AG10803 (cell line): Measurements from ENCODE around the gene COMMD10.

Source experiments
- DNase-seq: peaks from one replicate; pipeline ENCODE4 v3.0.0; 2010; ENCODE audit warnings: low read depth
- H3K4me3 ChIP-seq: 2 replicates; pipeline ENCODE4 v1.5.1; 2011; ENCODE audit warnings: mild to moderate bottlenecking, low read length, control low read depth
- TF ChIP-seq, protein P1 (sequence below): conservative IDR thresholded peaks from 2 replicates; pipeline ENCODE4 v1.5.1; 2011; ENCODE audit warnings: mild to moderate bottlenecking, low read length, control low read depth, inconsistent platforms

Gene COMMD10

DNA sequence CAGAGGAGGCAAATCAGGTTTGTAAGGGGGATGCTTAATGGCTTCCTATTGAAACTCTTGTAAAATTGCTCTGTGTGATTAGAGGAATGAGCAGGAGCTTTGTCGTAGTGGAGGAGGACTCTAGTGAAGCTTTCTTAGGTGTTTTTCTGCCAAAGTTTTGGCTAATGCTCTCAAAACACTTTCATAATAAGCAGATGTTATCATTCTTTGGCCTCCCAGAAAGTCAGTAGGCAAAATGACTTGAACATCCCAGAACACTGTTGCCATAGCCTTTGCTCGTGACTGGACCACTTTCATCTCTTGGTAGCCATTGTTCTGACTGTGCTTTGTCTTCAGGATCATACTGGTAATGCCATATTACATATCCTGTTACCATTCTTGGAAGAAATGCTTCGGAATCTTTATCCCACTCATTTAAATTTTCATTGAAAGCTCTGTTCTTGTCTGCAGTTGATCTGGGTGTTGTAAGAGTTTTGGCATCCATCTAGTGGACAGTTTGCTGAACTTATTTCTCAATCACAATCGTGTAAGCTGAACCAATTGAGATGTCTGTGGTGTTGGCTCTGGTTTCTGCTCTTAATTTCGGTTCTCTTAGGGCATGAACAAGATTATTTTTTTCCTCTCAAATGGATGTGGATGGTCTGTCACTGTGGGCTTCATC, 187.6 kb downstream of the COMMD10 start:
- peak; percentile 83 for DNase-seq
- no peak overlapping the region for H3K4me3 ChIP-seq
- TF ChIP-seq, protein P1, sequence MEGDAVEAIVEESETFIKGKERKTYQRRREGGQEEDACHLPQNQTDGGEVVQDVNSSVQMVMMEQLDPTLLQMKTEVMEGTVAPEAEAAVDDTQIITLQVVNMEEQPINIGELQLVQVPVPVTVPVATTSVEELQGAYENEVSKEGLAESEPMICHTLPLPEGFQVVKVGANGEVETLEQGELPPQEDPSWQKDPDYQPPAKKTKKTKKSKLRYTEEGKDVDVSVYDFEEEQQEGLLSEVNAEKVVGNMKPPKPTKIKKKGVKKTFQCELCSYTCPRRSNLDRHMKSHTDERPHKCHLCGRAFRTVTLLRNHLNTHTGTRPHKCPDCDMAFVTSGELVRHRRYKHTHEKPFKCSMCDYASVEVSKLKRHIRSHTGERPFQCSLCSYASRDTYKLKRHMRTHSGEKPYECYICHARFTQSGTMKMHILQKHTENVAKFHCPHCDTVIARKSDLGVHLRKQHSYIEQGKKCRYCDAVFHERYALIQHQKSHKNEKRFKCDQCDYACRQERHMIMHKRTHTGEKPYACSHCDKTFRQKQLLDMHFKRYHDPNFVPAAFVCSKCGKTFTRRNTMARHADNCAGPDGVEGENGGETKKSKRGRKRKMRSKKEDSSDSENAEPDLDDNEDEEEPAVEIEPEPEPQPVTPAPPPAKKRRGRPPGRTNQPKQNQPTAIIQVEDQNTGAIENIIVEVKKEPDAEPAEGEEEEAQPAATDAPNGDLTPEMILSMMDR, result peak; percentile 36

DNA sequence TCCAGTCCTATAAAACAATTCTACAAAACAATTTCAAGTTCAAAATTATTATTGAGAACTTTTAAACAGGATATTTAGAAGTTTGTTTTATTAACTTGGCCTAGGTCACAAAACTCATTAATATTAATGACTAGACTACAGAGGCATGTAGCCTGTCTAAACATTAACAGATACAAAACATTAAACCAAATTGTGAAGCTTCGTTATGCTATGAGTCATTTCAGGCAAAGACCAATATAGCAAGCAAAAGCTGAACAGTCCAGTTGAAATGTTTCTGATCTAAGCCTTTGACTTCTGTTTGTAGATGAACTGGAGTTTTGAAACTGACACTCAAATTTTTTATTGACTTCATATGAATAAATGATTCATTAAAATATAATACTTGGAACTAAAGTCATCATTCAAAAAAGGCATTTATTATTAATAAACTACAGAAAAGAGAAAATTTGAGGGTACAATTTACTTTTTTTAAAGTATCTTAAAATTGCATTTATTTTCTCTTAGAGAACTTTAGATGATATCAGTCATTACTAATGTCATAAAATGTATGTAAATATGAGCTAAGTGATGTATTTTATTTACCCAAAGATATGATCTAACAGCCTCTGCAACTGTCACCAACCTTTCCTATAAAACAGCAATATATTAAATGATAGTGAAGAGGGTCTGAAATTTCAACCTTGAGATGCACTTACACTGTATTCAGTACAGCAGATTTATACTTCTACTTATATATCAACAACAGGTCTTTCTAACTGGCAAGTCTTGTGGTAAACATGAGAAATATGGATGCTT, 188.8 kb downstream of the COMMD10 start:
- TF ChIP-seq, protein P1, result no peak
- DNase-seq, result peak; percentile 23

DNA sequence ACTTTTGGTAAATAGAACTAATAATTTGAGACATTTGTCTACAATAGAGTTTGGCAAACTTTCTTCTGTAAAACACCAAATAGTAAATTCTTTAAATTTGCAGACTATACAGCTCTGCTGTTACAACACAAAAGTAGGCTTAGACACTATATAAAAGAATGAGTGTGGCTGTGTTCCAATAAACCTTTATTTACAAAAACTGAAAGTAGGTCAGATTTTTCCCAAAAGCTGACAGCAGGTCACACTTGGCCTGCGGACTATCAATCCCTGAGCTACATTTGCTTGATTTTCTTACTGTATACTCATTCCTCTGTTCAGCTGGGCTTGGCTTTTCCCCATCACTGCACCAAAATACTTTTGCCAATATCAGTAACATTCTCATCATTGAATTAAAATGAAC, 189.4 kb downstream of the COMMD10 start:
- DNase-seq, result no peak
- H3K4me3 ChIP-seq, result no peak overlapping the region
- TF ChIP-seq, protein P1, result no peak

More for the DNA sequence above, 188.8 kb downstream of the COMMD10 start:
- H3K4me3 ChIP-seq, result no peak overlapping the region

DNA sequence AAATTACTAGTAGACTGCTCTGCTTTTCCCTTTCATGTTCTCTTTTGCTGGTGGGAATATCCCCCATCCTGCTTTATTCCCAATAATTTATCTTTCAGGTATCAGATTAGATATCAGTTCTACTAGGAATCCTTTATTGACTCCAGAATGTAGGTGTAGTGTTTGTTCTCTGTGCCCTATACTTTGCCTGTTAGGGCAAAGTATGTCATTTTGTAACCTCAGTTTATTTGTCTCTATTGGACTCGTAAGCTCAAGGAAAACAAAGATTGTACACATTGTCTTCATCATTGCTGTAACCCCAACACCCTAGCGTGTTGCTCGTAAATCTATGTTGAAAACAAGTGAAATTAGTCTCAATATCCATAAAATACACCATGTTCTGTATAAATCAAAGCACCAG, 190.5 kb downstream of the COMMD10 start:
- H3K4me3 ChIP-seq, result no peak overlapping the region
- TF ChIP-seq, protein P1, result no peak
- no peak for DNase-seq

DNA sequence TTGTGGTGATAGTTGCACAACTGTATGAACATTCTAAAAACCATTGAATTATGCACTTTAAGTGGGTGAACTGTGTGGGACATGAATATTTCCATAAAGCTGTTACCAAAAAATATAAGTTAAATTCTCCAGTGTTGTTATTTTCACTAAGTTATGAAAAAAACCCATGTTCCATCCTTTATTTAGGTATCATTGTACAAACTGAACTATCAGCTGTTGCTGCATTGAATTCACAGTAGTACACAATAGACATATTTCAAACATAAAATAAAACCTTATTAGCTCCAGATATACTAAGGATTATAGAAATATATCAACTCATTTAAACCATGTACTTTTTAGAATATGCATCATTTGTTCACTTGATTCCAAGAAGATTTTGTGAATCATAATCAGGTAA, 192.1 kb downstream of the COMMD10 start:
- TF ChIP-seq, protein P1, result no peak
- no peak for DNase-seq
- no peak overlapping the region for H3K4me3 ChIP-seq

DNA sequence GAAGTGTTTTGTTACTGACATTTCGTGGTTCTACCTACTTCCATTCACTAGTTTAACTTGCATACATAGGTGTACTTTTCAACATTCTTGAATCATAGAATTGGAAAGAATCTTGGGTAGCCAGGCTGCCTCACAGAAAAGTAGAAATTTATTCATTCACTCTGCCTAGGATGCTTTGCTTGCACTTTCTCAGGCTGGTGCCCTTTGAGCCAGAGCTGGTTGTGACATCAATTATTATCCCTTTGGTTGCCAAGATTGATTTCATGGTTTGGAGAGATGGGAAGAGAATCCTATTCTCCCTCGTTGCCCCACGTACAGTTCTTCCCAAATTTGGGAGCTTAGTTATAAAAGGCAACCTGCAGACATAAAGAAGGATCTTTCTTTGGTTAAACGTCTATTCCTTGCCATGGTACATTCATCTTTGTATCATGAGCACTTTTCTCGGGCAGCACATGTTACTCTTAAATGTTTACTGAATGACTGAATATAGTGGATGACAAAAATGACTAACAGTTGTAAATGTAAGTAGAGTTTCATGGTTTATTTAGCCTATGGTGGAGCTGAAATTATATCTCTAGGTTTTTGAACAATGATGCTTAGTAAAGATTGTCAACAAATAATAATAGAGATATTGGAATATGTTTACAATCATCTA, 195.5 kb downstream of the COMMD10 start:
- H3K4me3 ChIP-seq, result no peak overlapping the region
- TF ChIP-seq, protein P1, result no peak
- no peak for DNase-seq
